Heart right ventricle (tissue), 16 donors: ENCODE data around the gene COL4A4. TPM values are rescaled to one million over a fixed set of nuclear protein-coding genes. Genes with fewer than 3 reads are reported as not detected.

Experiments
- ATAC-seq, 8 donors: fragments of 200-7000 bp; cut with Tn5 transposase; one replicate each; pipeline ENCODE4 v1.9.1; 2020; ENCODE audit warnings: mild to moderate bottlenecking in 8 of 8, moderate library complexity in 8 of 8, moderate number of reproducible peaks in 1 of 8
- DNase-seq, 2 donors: peaks; one replicate each; pipeline ENCODE4 v3.0.0-alpha.2; 2020
- H3K27ac ChIP-seq, 10 donors: fragments of 200-600 bp; sonication (generic) in 2 of 10; one replicate each; pipeline versions ENCODE4 v1.5.0 to v1.8.0; 2020 to 2022; ENCODE audit warnings: mild to moderate bottlenecking in 3 of 10
- H3K27me3 ChIP-seq, 7 donors: fragments of 200-600 bp; one replicate each; pipeline ENCODE4 v1.8.0; 2021 to 2022; ENCODE audit warnings: mild to moderate bottlenecking in 2 of 7
- H3K36me3 ChIP-seq, 9 donors: fragments of 200-600 bp; sonication (generic) in 1 of 9; one replicate each; pipeline versions ENCODE4 v1.5.0 to v1.8.0; 2020 to 2022; ENCODE audit warnings: mild to moderate bottlenecking in 2 of 9
- H3K4me1 ChIP-seq, 9 donors: fragments of 200-600 bp; sonication (generic) in 1 of 9; one replicate each; pipeline versions ENCODE4 v1.5.0 to v1.8.0; 2020 to 2022; ENCODE audit warnings: mild to moderate bottlenecking in 4 of 9
- H3K4me3 ChIP-seq, 10 donors: fragments of 200-600 bp; sonication (generic) in 2 of 10; one replicate each; pipeline versions ENCODE4 v1.5.0 to v1.8.0; 2020 to 2022; ENCODE audit warnings: mild to moderate bottlenecking in 7 of 10, moderate library complexity in 2 of 10
- H3K9me3 ChIP-seq, 11 donors: fragments of 200-600 bp in 10 of 11; sonication (generic) in 2 of 11; one replicate each; pipeline versions ENCODE4 v1.5.0 to v1.8.0; 2013 to 2022; ENCODE audit warnings: mild to moderate bottlenecking in 2 of 11, control low read depth in 1 of 11, moderate library complexity in 1 of 11
- CTCF ChIP-seq, 9 donors: fragments of 200-600 bp; sonication (generic) in 2 of 9; IDR thresholded peaks; one replicate each; pipeline versions ENCODE4 v1.5.0 to v1.8.0; 2021 to 2022; ENCODE audit warnings: antibody characterized with exemption in 9 of 9, mild to moderate bottlenecking in 5 of 9, moderate library complexity in 1 of 9
- WGBS, 2 donors: extraction: QIAGEN DNeasy Blood & Tissue Kit; methylation state at CpG; one replicate each; pipeline ENCODE4 v1.1.7; 2013; ENCODE audit warnings: inconsistent platforms in 1 of 2; 5-methylcytosine and 5-hydroxymethylcytosine counted together
- intact Hi-C, 10 donors: fragments of 100-400 bp; cut with DNase I; formaldehyde crosslinking; loops; one replicate each; pipeline versions ENCODE4 v1.11.1 to v1.14.2; 2022
- polyA plus RNA-seq, 2 donors: library from polyadenylated mRNA; stranded (reverse); fragments of 200-250 nt; gene quantifications; one replicate each; pipeline ENCODE4 v1.2.3, GENCODE V29; 2013
- total RNA-seq, 10 donors: library from RNA; stranded (reverse); fragmentation: NEBNext Ultra II Directional in 3 of 10; extraction: Animal tissue kit (Norgen Biotek cat#: 25700) in 3 of 10; gene quantifications; one replicate each; pipeline versions ENCODE4 v1.2.1 to v1.2.4, GENCODE V29; 2021 to 2023
- donor health status: Arrhythmogenic right ventricular cardiomyopathy.
- donor health status: ischemic (EF 13 %, LVEDD 7.1; RV severe dilation, severe dysfunction).
- donor health status: healthy with polysubstance abuse.
- donor health status: DM: no; HTN: yes; CAD: no.
- donor health status: DM: no; HTN: no; CAD: no.
- donor health status: ischemic (EF 25% LVEDD 6.9; RV normal size, moderate dysfunction).
- donor health status: ischemic (EF 25% LVEDD 5.7; RV mildly dilated, moderate dysfunction).
- donor health status: healthy.
- donor health status: DM: yes; HTN: yes; CAD: no.
- donor health status: Ischemic cardiomyopathy.
- donor health status: ischemic (EF 35%, LVEDD 5.7; RV mildly dilated, moderate dysfunction).
- donor health status: nonischemic (EF 11% LVEDD 7.7; RV severe dilation, severe dysfunction).
- donor health status: DM: yes; HTN: yes; CAD: no.
- donor health status: PGD.
- donor health status: ischemic (EF 29% LVEDD 5.4; RV normal size, mild dysfunction).
- donor health status: nonischemic (EF 23%, LVEDD 6.1; RV moderate dilation, normal function).

COL4A4 gene
- total and polyA plus RNA-seq, 12 donors: 0.84 to 11.4 (median 4.1) TPM

- intact Hi-C loops: no loop called here
- Histone ChIP-seq H3K9me3 (peaks cover 0 to 3% (median 0%) of the 10 kb centered on the region in 11 donors), H3K27ac (no peak overlapping the region), H3K36me3 (peaks cover 0 to 78% (median 0%) of the 10 kb centered on the region in 9 donors), H3K4me3 (no peak overlapping the region), H3K27me3 (no peaks in the 10 kb centered on the region), H3K4me1 (no peaks in the 10 kb centered on the region)
- no peak for TF ChIP-seq CTCF (IDR thresholded peaks at IDR 0.05)
- 32 to 42% methylated on average over 1 of the region's 1 CpG for WGBS, 2 donors
- ATAC-seq (no peak), DNase-seq (no peak)
Observed at GRCh38 chr2:227054006-227054405, 110.0 kb downstream of the COL4A4 start.

GRCh38 chr2:227052879-227053278 lies 111.1 kb downstream of the COL4A4 start:
- Histone ChIP-seq H3K36me3 (peaks cover 0 to 81% (median 0%) of the 10 kb centered on the region in 9 donors), H3K9me3 (peaks cover 0 to 6% (median 0%) of the 10 kb centered on the region in 11 donors), H3K27me3 (no peaks in the 10 kb centered on the region), H3K4me3 (no peak overlapping the region), H3K27ac (no peak overlapping the region), H3K4me1 (no peaks in the 10 kb centered on the region)
- WGBS, 2 donors: 46 to 55% methylated on average over 6 of the region's 6 CpGs
- ATAC-seq (no peak), DNase-seq (no peak)
- intact Hi-C loops: no loop called here
- no peak for TF ChIP-seq CTCF (IDR thresholded peaks at IDR 0.05)

GRCh38 chr2:227043981-227044380 lies 120.0 kb downstream of the COL4A4 start:
- no peak overlapping the region for H3K4me3 ChIP-seq
- no peak overlapping the region for H3K27ac ChIP-seq
- DNase-seq: no peak
- 84 to 87% methylated on average over 3 of the region's 3 CpGs for WGBS, 2 donors
- ATAC-seq: no peak
- H3K36me3 ChIP-seq: peaks cover 0 to 58% (median 0%) of the 10 kb centered on the region in 9 donors
- H3K4me1 ChIP-seq: no peaks in the 10 kb centered on the region
- peaks cover 0 to 3% (median 0%) of the 10 kb centered on the region in 11 donors for H3K9me3 ChIP-seq
- no peaks in the 10 kb centered on the region for H3K27me3 ChIP-seq
- intact Hi-C loops: no loop called here
- TF ChIP-seq CTCF (IDR thresholded peaks at IDR 0.05): no peak

GRCh38 chr2:227038550-227039189 lies 125.3 kb downstream of the COL4A4 start:
- DNase-seq (no peak), ATAC-seq (no peak)
- H3K36me3 ChIP-seq: peaks cover 0 to 36% (median 0%) of the 10 kb centered on the region in 9 donors
- intact Hi-C loops: loop anchor here in 1 of 10 donors (5.0 kb wide), 1 partner anchor 229 kb away; no protein-coding TSS in a partner anchor
- H3K4me3 ChIP-seq: no peak overlapping the region
- TF ChIP-seq CTCF (IDR thresholded peaks at IDR 0.05): no peak
- peaks cover 0 to 7% (median 0%) of the 10 kb centered on the region in 9 donors for H3K4me1 ChIP-seq
- no peaks in the 10 kb centered on the region for H3K9me3 ChIP-seq
- no peaks in the 10 kb centered on the region for H3K27me3 ChIP-seq
- 76 to 79% methylated on average over 1 of the region's 1 CpG for WGBS, 2 donors
- no peak overlapping the region for H3K27ac ChIP-seq
